ENCODE results near the gene LALBA.
A peak's percentile ranks its signal among the peaks of the same experiment; 100 is the strongest.

The LALBA gene

DNA sequence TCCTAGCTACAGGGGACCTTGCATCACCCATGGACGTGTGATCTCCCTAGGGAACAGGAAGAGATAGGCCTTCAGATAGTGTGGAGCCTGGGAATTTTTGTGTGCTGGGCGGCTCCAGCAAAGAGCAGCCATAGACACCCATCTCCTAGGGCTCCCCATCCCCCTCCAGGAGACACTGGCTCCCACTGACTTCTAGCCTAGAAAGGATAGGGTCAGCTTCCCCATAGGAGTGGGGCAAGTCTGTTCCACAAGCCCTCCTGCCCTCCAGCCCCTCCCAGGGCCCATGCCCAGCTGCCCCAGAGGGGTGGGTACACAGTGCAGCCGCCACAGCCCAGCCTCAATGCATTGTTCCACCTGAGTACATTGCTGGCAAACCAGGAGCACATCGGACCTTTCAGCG lies 16.5 kb upstream of the LALBA start:
- Histone ChIP-seq H3K23ac (ENCODE audit: low read depth, low read length, poor library complexity) (peak overlapping the region; percentile 62), H3K27ac (replicated peaks; ENCODE audit: low read length) (no peak overlapping the region), H4K8ac (ENCODE audit: low read depth, low read length) (no peak overlapping the region), H3K14ac (ENCODE audit: low read length) (no peak overlapping the region), H2AFZ (ENCODE audit: low read length) (no peak overlapping the region), H2BK15ac (ENCODE audit: low read length) (no peak overlapping the region), H3K79me1 (ENCODE audit: low read depth, low read length) (no peaks in the 10 kb centered on the region), H2AK5ac (ENCODE audit: low read depth, low read length) (peak overlapping the region; percentile 32), H3K36me3 (replicated peaks in 1 of 2; ENCODE audit: control insufficient read depth in 2 of 2, insufficient read depth in 2 of 2, low read length in 2 of 2) (no peaks in the 10 kb centered on the region), H3K18ac (ENCODE audit: low read length) (peak overlapping the region; percentile 77), H3K9ac (ENCODE audit: low read depth, low read length, poor library complexity) (no peak overlapping the region), H2BK120ac (ENCODE audit: low read depth, low read length) (peak overlapping the region; percentile 99), H2BK12ac (ENCODE audit: low read length) (no peak overlapping the region), H3K4ac (ENCODE audit: low read length) (peak overlapping the region; percentile 12), H3K4me1 (ENCODE audit: control insufficient read depth in 2 of 2, insufficient read depth in 1 of 2, low read depth in 1 of 2, low read length in 2 of 2) (no peaks in the 10 kb centered on the region), H3K4me3 (ENCODE audit: low read length in 2 of 2) (peak overlapping the region in 1 of 2 donors; percentile 63), H3K27me3 (ENCODE audit: control insufficient read depth in 3 of 3, insufficient read depth in 3 of 3, low read depth in 1 of 3, low read length in 3 of 3) (peaks cover 0 to 5% (median 0%) of the 10 kb centered on the region in 3 experiments), H2BK5ac (ENCODE audit: low read length) (no peak overlapping the region), H3K4me2 (ENCODE audit: insufficient read depth, low read length, poor library complexity, severe bottlenecking) (no peak overlapping the region), H4K91ac (ENCODE audit: low read depth, low read length, poor library complexity) (no peak overlapping the region), H3K9me3 (replicated peaks in 1 of 2; ENCODE audit: control insufficient read depth in 2 of 2, insufficient read depth in 1 of 2, low read depth in 1 of 2, low read length in 2 of 2) (peaks cover 0 to 2% of the 10 kb centered on the region in 2 donors)
- no peak for DNase-seq (ENCODE audit: low spot score)
- no CpG with 5 or more reads among the region's 5 CpGs for WGBS, 2 donors (ENCODE audit: extremely low coverage in 2 of 2, insufficient read length in 2 of 2, insufficient replicate concordance in 1 of 2)

DNA sequence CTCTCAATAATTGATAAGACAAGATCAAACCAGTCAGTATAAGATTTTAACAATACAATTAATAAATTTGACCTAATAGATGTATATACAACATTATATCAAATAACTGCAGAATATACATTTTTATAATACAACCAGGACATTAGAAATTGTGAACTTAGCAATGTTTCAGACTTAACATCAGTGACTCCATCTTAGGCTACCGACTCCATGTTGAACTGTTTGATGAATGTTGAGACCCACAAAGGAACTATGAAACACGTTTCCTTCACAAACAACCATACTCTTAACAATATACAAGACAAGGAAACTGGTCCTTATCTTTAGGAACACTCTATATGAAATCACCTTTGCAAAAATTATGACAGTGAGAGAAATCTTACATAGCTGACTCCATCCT lies 13.9 kb upstream of the LALBA start:
- peaks cover 0 to 5% (median 0%) of the 10 kb centered on the region in 3 experiments for H3K27me3 ChIP-seq (ENCODE audit: control insufficient read depth in 3 of 3, insufficient read depth in 3 of 3, low read depth in 1 of 3, low read length in 3 of 3)

DNA sequence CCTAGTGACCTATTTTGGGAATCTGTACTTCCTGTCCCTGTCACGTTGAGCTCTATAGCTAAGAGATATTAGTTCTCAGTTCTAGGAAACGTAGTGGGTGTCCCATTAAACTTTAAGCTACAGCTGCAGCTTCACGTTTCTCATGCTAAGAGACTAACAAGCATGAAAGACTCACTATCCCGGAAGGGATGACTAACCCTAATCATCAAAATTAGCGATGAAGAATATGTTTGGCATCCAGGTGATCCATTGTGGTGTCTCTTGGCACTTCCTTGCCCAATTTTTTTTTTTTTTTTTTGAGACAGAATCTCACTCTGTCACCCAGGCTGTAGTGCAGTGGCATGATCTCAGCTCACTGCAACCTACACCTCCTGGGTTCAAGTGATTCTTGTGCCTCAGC lies 11.0 kb upstream of the LALBA start:
- no peak overlapping the region for H4K91ac ChIP-seq (ENCODE audit: low read depth, low read length, poor library complexity)
- no peaks in the 10 kb centered on the region for H3K79me1 ChIP-seq (ENCODE audit: low read depth, low read length)
- H3K36me3 ChIP-seq (replicated peaks in 1 of 2; ENCODE audit: control insufficient read depth in 2 of 2, insufficient read depth in 2 of 2, low read length in 2 of 2): no peaks in the 10 kb centered on the region
- H3K4me3 ChIP-seq (ENCODE audit: low read length in 2 of 2): no peak overlapping the region
- no peak overlapping the region for H2BK15ac ChIP-seq (ENCODE audit: low read length)
- no peak overlapping the region for H2BK5ac ChIP-seq (ENCODE audit: low read length)
- H2BK12ac ChIP-seq (ENCODE audit: low read length): no peak overlapping the region
- H3K9ac ChIP-seq (ENCODE audit: low read depth, low read length, poor library complexity): no peak overlapping the region
- no peak overlapping the region for H3K23ac ChIP-seq (ENCODE audit: low read depth, low read length, poor library complexity)
- no CpG with 5 or more reads among the region's 5 CpGs for WGBS, 2 donors (ENCODE audit: extremely low coverage in 2 of 2, insufficient read length in 2 of 2, insufficient replicate concordance in 1 of 2)
- no peaks in the 10 kb centered on the region for H3K4me1 ChIP-seq (ENCODE audit: control insufficient read depth in 2 of 2, insufficient read depth in 1 of 2, low read depth in 1 of 2, low read length in 2 of 2)
- H2AK5ac ChIP-seq (ENCODE audit: low read depth, low read length): no peak overlapping the region
- no peak overlapping the region for H2BK120ac ChIP-seq (ENCODE audit: low read depth, low read length)
- H3K14ac ChIP-seq (ENCODE audit: low read length): no peak overlapping the region
- H2AFZ ChIP-seq (ENCODE audit: low read length): no peak overlapping the region
- no peak overlapping the region for H4K8ac ChIP-seq (ENCODE audit: low read depth, low read length)
- no peak overlapping the region for H3K4ac ChIP-seq (ENCODE audit: low read length)
- no peak for DNase-seq (ENCODE audit: low spot score)
- no peaks in the 10 kb centered on the region for H3K9me3 ChIP-seq (replicated peaks in 1 of 2; ENCODE audit: control insufficient read depth in 2 of 2, insufficient read depth in 1 of 2, low read depth in 1 of 2, low read length in 2 of 2)
- no peak overlapping the region for H3K18ac ChIP-seq (ENCODE audit: low read length)
- H3K27ac ChIP-seq (replicated peaks; ENCODE audit: low read length): no peak overlapping the region
- no peak overlapping the region for H3K4me2 ChIP-seq (ENCODE audit: insufficient read depth, low read length, poor library complexity, severe bottlenecking)
- peaks cover 0 to 5% (median 0%) of the 10 kb centered on the region in 3 experiments for H3K27me3 ChIP-seq (ENCODE audit: control insufficient read depth in 3 of 3, insufficient read depth in 3 of 3, low read depth in 1 of 3, low read length in 3 of 3)

More for the DNA sequence above, 13.9 kb upstream of the LALBA start:
- Histone ChIP-seq H2AFZ (ENCODE audit: low read length) (no peak overlapping the region), H2BK12ac (ENCODE audit: low read length) (no peak overlapping the region), H3K18ac (ENCODE audit: low read length) (no peak overlapping the region), H2BK5ac (ENCODE audit: low read length) (no peak overlapping the region), H3K9me3 (replicated peaks in 1 of 2; ENCODE audit: control insufficient read depth in 2 of 2, insufficient read depth in 1 of 2, low read depth in 1 of 2, low read length in 2 of 2) (peaks cover 0 to 2% of the 10 kb centered on the region in 2 donors), H3K27ac (replicated peaks; ENCODE audit: low read length) (no peak overlapping the region), H3K79me1 (ENCODE audit: low read depth, low read length) (no peaks in the 10 kb centered on the region), H3K4me2 (ENCODE audit: insufficient read depth, low read length, poor library complexity, severe bottlenecking) (no peak overlapping the region), H2BK15ac (ENCODE audit: low read length) (no peak overlapping the region), H3K36me3 (replicated peaks in 1 of 2; ENCODE audit: control insufficient read depth in 2 of 2, insufficient read depth in 2 of 2, low read length in 2 of 2) (no peaks in the 10 kb centered on the region), H4K8ac (ENCODE audit: low read depth, low read length) (no peak overlapping the region), H2BK120ac (ENCODE audit: low read depth, low read length) (no peak overlapping the region), H2AK5ac (ENCODE audit: low read depth, low read length) (no peak overlapping the region), H3K4me1 (ENCODE audit: control insufficient read depth in 2 of 2, insufficient read depth in 1 of 2, low read depth in 1 of 2, low read length in 2 of 2) (no peaks in the 10 kb centered on the region), H3K4me3 (ENCODE audit: low read length in 2 of 2) (no peak overlapping the region), H3K9ac (ENCODE audit: low read depth, low read length, poor library complexity) (no peak overlapping the region), H3K14ac (ENCODE audit: low read length) (no peak overlapping the region), H3K23ac (ENCODE audit: low read depth, low read length, poor library complexity) (no peak overlapping the region), H4K91ac (ENCODE audit: low read depth, low read length, poor library complexity) (no peak overlapping the region), H3K4ac (ENCODE audit: low read length) (no peak overlapping the region)
- DNase-seq (ENCODE audit: low spot score): no peak
- no CpG with 5 or more reads among the region's 2 CpGs for WGBS, 2 donors (ENCODE audit: extremely low coverage in 2 of 2, insufficient read length in 2 of 2, insufficient replicate concordance in 1 of 2)

DNA sequence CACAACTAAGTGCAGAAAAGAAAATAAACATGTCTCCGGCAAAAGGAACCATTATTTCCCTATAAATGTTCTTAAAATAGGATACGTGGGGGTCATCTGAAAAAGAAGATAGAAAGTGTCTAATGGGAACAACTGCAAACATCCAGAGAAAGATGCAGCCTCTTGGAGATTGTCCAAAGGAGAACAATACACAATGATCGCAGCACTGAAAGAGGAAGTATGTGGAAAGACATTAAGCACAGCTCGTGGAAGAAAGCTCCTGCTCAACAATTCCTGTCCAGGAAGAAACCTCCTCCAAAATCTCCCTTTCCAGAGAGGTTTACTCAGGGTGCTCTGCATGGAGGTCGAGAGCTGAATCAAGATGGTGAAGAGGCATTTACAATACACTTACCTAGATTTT lies 2.5 kb upstream of the LALBA start:
- H2BK15ac ChIP-seq (ENCODE audit: low read length): no peak overlapping the region
- H4K91ac ChIP-seq (ENCODE audit: low read depth, low read length, poor library complexity): no peak overlapping the region
- no peak for DNase-seq (ENCODE audit: low spot score)
- no peak overlapping the region for H2AFZ ChIP-seq (ENCODE audit: low read length)
- no peaks in the 10 kb centered on the region for H3K9me3 ChIP-seq (replicated peaks in 1 of 2; ENCODE audit: control insufficient read depth in 2 of 2, insufficient read depth in 1 of 2, low read depth in 1 of 2, low read length in 2 of 2)
- peaks cover 0 to 12% (median 0%) of the 10 kb centered on the region in 3 experiments for H3K27me3 ChIP-seq (ENCODE audit: control insufficient read depth in 3 of 3, insufficient read depth in 3 of 3, low read depth in 1 of 3, low read length in 3 of 3)
- H2AK5ac ChIP-seq (ENCODE audit: low read depth, low read length): no peak overlapping the region
- H4K8ac ChIP-seq (ENCODE audit: low read depth, low read length): no peak overlapping the region
- no peak overlapping the region for H3K4ac ChIP-seq (ENCODE audit: low read length)
- no peak overlapping the region for H2BK120ac ChIP-seq (ENCODE audit: low read depth, low read length)
- H3K79me1 ChIP-seq (ENCODE audit: low read depth, low read length): no peaks in the 10 kb centered on the region
- no peaks in the 10 kb centered on the region for H3K36me3 ChIP-seq (replicated peaks in 1 of 2; ENCODE audit: control insufficient read depth in 2 of 2, insufficient read depth in 2 of 2, low read length in 2 of 2)
- no peak overlapping the region for H3K4me2 ChIP-seq (ENCODE audit: insufficient read depth, low read length, poor library complexity, severe bottlenecking)
- no peak overlapping the region for H3K18ac ChIP-seq (ENCODE audit: low read length)
- H3K4me3 ChIP-seq (ENCODE audit: low read length in 2 of 2): no peak overlapping the region
- H3K4me1 ChIP-seq (ENCODE audit: control insufficient read depth in 2 of 2, insufficient read depth in 1 of 2, low read depth in 1 of 2, low read length in 2 of 2): no peaks in the 10 kb centered on the region
- no peak overlapping the region for H2BK5ac ChIP-seq (ENCODE audit: low read length)
- H3K9ac ChIP-seq (ENCODE audit: low read depth, low read length, poor library complexity): no peak overlapping the region
- H3K14ac ChIP-seq (ENCODE audit: low read length): no peak overlapping the region
- H2BK12ac ChIP-seq (ENCODE audit: low read length): no peak overlapping the region
- no peak overlapping the region for H3K23ac ChIP-seq (ENCODE audit: low read depth, low read length, poor library complexity)
- WGBS, 2 donors (ENCODE audit: extremely low coverage in 2 of 2, insufficient read length in 2 of 2, insufficient replicate concordance in 1 of 2): no CpG with 5 or more reads among the region's 5 CpGs
- no peak overlapping the region for H3K27ac ChIP-seq (replicated peaks; ENCODE audit: low read length)

Data from neuronal stem cell (in vitro differentiated cells).